SK-N-SH (cell line): Measurements from ENCODE around the gene METTL2B.
"Not testable (repeated sequence)": the region's sequence is repeated elsewhere in the genome, so short reads cannot be mapped to it uniquely, and the experiment has no call there.

Experiments used
- CHD2 ChIP-seq: fragments of 150-350 bp; IDR thresholded peaks from 2 replicates; pipeline ENCODE4 v1.6.1; 2018; ENCODE audit warnings: low read length; ENCODE audit not compliant: partially characterized antibody
- EP300 ChIP-seq, 2 experiments: IDR thresholded peaks; 2 replicates each; pipeline versions ENCODE4 v1.4.0 to v1.6.1; 2012; ENCODE audit warnings: borderline replicate concordance in 1 of 2, low read depth in 1 of 2, low read length in 1 of 2
- GABPA ChIP-seq: IDR thresholded peaks from 2 replicates; pipeline ENCODE4 v1.4.0; 2012; ENCODE audit warnings: low read depth, mild to moderate bottlenecking
- POLR2AphosphoS5 ChIP-seq: IDR thresholded peaks from 2 replicates; pipeline ENCODE4 v1.6.1; 2012; ENCODE audit warnings: low read depth, low read length
- RAD21 ChIP-seq: IDR thresholded peaks from 2 replicates; pipeline ENCODE4 v1.6.1; 2012; ENCODE audit warnings: mild to moderate bottlenecking, low read length
- REST ChIP-seq: IDR thresholded peaks from 2 replicates; pipeline ENCODE4 v1.6.1; 2012; ENCODE audit warnings: mild to moderate bottlenecking, low read depth, low read length, moderate library complexity
- SMC3 ChIP-seq: IDR thresholded peaks from 2 replicates; pipeline ENCODE4 v1.6.1; 2012; ENCODE audit warnings: low read depth, low read length, improper control_type of control experiment
- TEAD4 ChIP-seq: IDR thresholded peaks from 2 replicates; pipeline ENCODE4 v1.4.0; 2012; ENCODE audit warnings: mild to moderate bottlenecking, borderline replicate concordance; ENCODE audit not compliant: insufficient read depth
- YY1 ChIP-seq: IDR thresholded peaks from 2 replicates; pipeline ENCODE4 v1.4.0; 2012; ENCODE audit warnings: low read depth, mild to moderate bottlenecking
- TF ChIP-seq, protein P1 (sequence below): fragments of 200-600 bp; sonication (generic); IDR thresholded peaks from 2 replicates; pipeline ENCODE4 v1.6.1; 2017; ENCODE audit warnings: antibody characterized with exemption, mild to moderate bottlenecking, moderate library complexity

DNA sequence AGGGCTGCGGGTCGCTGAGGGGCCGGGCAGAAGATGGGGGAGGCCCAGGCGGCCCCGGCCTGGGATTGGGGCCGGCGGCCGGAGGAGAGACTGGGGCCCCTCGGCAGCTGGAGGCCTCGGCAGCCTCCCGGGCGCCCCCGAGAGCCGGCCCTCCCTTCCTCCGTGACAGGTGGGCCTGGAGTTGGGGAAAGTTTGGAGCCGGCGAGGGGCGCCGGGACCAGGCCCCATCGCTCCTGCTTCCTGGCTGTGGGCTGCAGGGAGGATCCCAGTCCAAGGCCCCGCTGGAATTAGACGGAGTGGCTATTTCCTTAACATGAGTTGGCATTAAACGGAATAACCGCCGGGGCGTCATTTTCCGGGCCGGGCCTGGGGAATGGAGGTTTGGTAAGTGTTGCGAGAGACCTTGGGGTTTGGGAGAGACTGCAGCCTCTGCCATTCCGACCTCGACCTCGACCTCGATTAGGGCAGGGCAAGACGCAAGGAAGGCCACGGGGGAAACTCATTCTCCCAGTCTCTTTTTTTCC is 55.5 kb downstream of the METTL2B start:
- TF ChIP-seq TEAD4; GABPA; RAD21; EP300 (IDR thresholded peaks at IDR 0.05; ENCODE audit: borderline replicate concordance in 1 of 2, low read depth in 1 of 2, low read length in 1 of 2); CHD2; SMC3; POLR2AphosphoS5; REST; YY1: not testable (repeated sequence)
- TF ChIP-seq, protein P1, sequence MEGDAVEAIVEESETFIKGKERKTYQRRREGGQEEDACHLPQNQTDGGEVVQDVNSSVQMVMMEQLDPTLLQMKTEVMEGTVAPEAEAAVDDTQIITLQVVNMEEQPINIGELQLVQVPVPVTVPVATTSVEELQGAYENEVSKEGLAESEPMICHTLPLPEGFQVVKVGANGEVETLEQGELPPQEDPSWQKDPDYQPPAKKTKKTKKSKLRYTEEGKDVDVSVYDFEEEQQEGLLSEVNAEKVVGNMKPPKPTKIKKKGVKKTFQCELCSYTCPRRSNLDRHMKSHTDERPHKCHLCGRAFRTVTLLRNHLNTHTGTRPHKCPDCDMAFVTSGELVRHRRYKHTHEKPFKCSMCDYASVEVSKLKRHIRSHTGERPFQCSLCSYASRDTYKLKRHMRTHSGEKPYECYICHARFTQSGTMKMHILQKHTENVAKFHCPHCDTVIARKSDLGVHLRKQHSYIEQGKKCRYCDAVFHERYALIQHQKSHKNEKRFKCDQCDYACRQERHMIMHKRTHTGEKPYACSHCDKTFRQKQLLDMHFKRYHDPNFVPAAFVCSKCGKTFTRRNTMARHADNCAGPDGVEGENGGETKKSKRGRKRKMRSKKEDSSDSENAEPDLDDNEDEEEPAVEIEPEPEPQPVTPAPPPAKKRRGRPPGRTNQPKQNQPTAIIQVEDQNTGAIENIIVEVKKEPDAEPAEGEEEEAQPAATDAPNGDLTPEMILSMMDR = not testable (repeated sequence)
